PC-3 (cell line): Measurements from ENCODE around the gene SCIN.

Experiments
- CTCF ChIP-seq: fragments of 300-600 bp; sonication (generic); conservative IDR thresholded peaks from 2 replicates; pipeline ENCODE4 v1.5.1; 2017; ENCODE audit warnings: antibody characterized with exemption, low read depth, mild to moderate bottlenecking, low read length
- EZH2 ChIP-seq: fragments of 300-600 bp; sonication (generic); IDR thresholded peaks from one replicate; pipeline ENCODE4 v1.6.1; 2017; ENCODE audit warnings: antibody characterized with exemption, mild to moderate bottlenecking, low read length; ENCODE audit not compliant: unreplicated experiment
- EZH2phosphoT487 ChIP-seq: fragments of 300-600 bp; sonication (generic); IDR thresholded peaks from 2 replicates; pipeline ENCODE4 v1.6.1; 2018; ENCODE audit warnings: mild to moderate bottlenecking, antibody characterized with exemption, low read length, borderline replicate concordance

- no peak for TF ChIP-seq CTCF
- no peak for TF ChIP-seq EZH2
- no peak for TF ChIP-seq EZH2phosphoT487
Measured at GRCh38 chr7:12552876-12553275, 17.6 kb upstream of the SCIN start.
